ENCODE measurements around the gene TRIM40. TPM values are rescaled to one million over a fixed set of nuclear protein-coding genes. Genes with fewer than 3 reads are reported as not detected.

The TRIM40 gene
- total and polyA plus RNA-seq, 2 of the 13 experiments (the other 11 are each of a cell fraction or from before 2014, with no cell fraction given) = 0.58 TPM; not detected in 1

DNA sequence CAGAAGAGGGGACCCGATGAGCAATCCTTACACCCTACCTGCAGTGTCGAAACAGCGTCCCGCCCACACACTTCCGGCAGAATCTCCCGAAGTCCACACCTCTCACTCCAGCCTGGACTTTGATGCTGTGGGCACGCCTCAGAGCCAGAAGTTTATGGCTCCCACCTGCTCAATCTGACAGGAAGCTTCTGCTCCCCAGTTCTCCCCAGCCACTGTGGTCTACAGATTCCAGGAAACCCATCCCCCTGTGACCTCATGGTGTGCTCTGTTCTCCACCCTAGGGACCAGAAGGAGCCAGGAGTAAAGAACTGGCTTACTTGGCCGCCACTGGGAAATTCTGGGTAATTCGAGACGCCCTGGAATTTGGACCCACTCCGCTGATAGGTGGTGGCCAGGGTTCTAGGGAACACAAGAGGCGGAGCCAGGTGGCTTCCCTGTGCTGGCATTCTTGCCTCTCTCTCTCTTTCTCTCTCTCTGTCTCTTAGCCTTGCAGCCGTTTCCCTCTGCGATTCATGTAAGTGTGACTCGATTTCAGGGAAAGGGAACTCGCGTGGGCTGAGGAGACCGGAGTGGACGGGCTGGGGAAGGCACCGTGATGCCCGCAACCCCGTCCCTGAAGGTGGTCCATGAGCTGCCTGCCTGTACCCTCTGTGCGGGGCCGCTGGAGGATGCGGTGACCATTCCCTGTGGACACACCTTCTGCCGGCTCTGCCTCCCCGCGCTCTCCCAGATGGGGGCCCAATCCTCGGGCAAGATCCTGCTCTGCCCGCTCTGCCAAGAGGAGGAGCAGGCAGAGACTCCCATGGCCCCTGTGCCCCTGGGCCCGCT lies 27.4 kb downstream of the TRIM40 start, which contains the start of gene TRIM15 (continued):
- TF ChIP-seq, protein P1, sequence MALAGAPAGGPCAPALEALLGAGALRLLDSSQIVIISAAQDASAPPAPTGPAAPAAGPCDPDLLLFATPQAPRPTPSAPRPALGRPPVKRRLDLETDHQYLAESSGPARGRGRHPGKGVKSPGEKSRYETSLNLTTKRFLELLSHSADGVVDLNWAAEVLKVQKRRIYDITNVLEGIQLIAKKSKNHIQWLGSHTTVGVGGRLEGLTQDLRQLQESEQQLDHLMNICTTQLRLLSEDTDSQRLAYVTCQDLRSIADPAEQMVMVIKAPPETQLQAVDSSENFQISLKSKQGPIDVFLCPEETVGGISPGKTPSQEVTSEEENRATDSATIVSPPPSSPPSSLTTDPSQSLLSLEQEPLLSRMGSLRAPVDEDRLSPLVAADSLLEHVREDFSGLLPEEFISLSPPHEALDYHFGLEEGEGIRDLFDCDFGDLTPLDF (CRISPR knock-in tag; IDR thresholded peaks at IDR 0.05) = no peak
- TF ChIP-seq PTBP1 (IDR thresholded peaks at IDR 0.05; ENCODE audit: low read depth, low read length, poor library complexity, severe bottlenecking) = peak; percentile 96
- TF ChIP-seq NBN (conservative IDR thresholded peaks at IDR 0.05) = no peak
- no peak for TF ChIP-seq SKI (IDR thresholded peaks at IDR 0.05; ENCODE audit: partially characterized antibody)
- no peak; the same call in 1 of the 2 replicates for TF ChIP-seq PHF20 (CRISPR knock-in tag; IDR thresholded peaks at IDR 0.05)
- no peak for TF ChIP-seq TRIM24 (CRISPR knock-in tag; IDR thresholded peaks at IDR 0.05)
- TF ChIP-seq SP4 (CRISPR knock-in tag; IDR thresholded peaks at IDR 0.05) = peak; percentile 70; the same call in 1 of the 2 replicates
- TF ChIP-seq SAFB2 (CRISPR knock-in tag; IDR thresholded peaks at IDR 0.05; ENCODE audit: borderline replicate concordance, low read depth) = peak; percentile 78; the same call in 1 of the 2 replicates
- TF ChIP-seq DR1 (CRISPR knock-in tag; IDR thresholded peaks at IDR 0.05) = no peak; the same call in 1 of the 2 replicates
- TF ChIP-seq KDM2A (CRISPR knock-in tag; IDR thresholded peaks at IDR 0.05; ENCODE audit: borderline replicate concordance, low read depth) = no peak; the same call in none of the 2 replicates
- 0 out of 2 replicates have a peak, but pooled peaks have one; percentile 84 for TF ChIP-seq ZNF775 (CRISPR knock-in tag; IDR thresholded peaks at IDR 0.05; ENCODE audit: borderline replicate concordance)
- peak; percentile 69; the same call in 1 of the 2 replicates for TF ChIP-seq TBX3 (IDR thresholded peaks at IDR 0.05; ENCODE audit: borderline replicate concordance)
- peak; percentile 21; the same call in 1 of the 2 replicates for TF ChIP-seq FOXM1 (CRISPR knock-in tag; IDR thresholded peaks at IDR 0.05)
- 0 out of 2 replicates have a peak, but pooled peaks have one; percentile 59 for TF ChIP-seq ZNF138 (CRISPR knock-in tag; IDR thresholded peaks at IDR 0.05; ENCODE audit: low read depth)
- TF ChIP-seq, protein P2, sequence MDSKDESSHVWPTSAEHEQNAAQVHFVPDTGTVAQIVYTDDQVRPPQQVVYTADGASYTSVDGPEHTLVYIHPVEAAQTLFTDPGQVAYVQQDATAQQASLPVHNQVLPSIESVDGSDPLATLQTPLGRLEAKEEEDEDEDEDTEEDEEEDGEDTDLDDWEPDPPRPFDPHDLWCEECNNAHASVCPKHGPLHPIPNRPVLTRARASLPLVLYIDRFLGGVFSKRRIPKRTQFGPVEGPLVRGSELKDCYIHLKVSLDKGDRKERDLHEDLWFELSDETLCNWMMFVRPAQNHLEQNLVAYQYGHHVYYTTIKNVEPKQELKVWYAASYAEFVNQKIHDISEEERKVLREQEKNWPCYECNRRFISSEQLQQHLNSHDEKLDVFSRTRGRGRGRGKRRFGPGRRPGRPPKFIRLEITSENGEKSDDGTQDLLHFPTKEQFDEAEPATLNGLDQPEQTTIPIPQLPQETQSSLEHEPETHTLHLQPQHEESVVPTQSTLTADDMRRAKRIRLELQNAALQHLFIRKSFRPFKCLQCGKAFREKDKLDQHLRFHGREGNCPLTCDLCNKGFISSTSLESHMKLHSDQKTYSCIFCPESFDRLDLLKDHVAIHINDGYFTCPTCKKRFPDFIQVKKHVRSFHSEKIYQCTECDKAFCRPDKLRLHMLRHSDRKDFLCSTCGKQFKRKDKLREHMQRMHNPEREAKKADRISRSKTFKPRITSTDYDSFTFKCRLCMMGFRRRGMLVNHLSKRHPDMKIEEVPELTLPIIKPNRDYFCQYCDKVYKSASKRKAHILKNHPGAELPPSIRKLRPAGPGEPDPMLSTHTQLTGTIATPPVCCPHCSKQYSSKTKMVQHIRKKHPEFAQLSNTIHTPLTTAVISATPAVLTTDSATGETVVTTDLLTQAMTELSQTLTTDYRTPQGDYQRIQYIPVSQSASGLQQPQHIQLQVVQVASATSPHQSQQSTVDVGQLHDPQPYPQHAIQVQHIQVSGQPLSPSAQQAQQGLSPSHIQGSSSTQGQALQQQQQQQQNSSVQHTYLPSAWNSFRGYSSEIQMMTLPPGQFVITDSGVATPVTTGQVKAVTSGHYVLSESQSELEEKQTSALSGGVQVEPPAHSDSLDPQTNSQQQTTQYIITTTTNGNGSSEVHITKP (CRISPR knock-in tag; IDR thresholded peaks at IDR 0.05; ENCODE audit: low read depth) = no peak
- TF ChIP-seq, protein P3, sequence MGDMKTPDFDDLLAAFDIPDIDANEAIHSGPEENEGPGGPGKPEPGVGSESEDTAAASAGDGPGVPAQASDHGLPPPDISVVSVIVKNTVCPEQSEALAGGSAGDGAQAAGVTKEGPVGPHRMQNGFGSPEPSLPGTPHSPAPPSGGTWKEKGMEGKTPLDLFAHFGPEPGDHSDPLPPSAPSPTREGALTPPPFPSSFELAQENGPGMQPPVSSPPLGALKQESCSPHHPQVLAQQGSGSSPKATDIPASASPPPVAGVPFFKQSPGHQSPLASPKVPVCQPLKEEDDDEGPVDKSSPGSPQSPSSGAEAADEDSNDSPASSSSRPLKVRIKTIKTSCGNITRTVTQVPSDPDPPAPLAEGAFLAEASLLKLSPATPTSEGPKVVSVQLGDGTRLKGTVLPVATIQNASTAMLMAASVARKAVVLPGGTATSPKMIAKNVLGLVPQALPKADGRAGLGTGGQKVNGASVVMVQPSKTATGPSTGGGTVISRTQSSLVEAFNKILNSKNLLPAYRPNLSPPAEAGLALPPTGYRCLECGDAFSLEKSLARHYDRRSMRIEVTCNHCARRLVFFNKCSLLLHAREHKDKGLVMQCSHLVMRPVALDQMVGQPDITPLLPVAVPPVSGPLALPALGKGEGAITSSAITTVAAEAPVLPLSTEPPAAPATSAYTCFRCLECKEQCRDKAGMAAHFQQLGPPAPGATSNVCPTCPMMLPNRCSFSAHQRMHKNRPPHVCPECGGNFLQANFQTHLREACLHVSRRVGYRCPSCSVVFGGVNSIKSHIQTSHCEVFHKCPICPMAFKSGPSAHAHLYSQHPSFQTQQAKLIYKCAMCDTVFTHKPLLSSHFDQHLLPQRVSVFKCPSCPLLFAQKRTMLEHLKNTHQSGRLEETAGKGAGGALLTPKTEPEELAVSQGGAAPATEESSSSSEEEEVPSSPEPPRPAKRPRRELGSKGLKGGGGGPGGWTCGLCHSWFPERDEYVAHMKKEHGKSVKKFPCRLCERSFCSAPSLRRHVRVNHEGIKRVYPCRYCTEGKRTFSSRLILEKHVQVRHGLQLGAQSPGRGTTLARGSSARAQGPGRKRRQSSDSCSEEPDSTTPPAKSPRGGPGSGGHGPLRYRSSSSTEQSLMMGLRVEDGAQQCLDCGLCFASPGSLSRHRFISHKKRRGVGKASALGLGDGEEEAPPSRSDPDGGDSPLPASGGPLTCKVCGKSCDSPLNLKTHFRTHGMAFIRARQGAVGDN (CRISPR knock-in tag; IDR thresholded peaks at IDR 0.05) = peak; percentile 89
- TF ChIP-seq, protein P4, sequence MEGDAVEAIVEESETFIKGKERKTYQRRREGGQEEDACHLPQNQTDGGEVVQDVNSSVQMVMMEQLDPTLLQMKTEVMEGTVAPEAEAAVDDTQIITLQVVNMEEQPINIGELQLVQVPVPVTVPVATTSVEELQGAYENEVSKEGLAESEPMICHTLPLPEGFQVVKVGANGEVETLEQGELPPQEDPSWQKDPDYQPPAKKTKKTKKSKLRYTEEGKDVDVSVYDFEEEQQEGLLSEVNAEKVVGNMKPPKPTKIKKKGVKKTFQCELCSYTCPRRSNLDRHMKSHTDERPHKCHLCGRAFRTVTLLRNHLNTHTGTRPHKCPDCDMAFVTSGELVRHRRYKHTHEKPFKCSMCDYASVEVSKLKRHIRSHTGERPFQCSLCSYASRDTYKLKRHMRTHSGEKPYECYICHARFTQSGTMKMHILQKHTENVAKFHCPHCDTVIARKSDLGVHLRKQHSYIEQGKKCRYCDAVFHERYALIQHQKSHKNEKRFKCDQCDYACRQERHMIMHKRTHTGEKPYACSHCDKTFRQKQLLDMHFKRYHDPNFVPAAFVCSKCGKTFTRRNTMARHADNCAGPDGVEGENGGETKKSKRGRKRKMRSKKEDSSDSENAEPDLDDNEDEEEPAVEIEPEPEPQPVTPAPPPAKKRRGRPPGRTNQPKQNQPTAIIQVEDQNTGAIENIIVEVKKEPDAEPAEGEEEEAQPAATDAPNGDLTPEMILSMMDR (CRISPR knock-in tag; IDR thresholded peaks at IDR 0.05) = 0 out of 2 replicates have a peak, but pooled peaks have one; percentile 11

Measured in HepG2 (cell line).